ENCODE data around the gene MED13L.

Gene MED13L

GRCh38 chr12:116244474-116245090 lies 32.9 kb downstream of the MED13L start:
- Histone ChIP-seq H2AFZ (ENCODE audit: low read depth, low read length) (no peak overlapping the region), H3K4me2 (ENCODE audit: insufficient read depth, low read length) (no peak overlapping the region), H3K79me2 (ENCODE audit: insufficient read depth, low read length) (peaks cover 99% of the 10 kb centered on the region), H3K4me1 (ENCODE audit: insufficient read depth, low read length) (peaks cover 23% of the 10 kb centered on the region), H4K20me1 (ENCODE audit: insufficient read depth, low read length) (peaks cover 82% of the 10 kb centered on the region), H3K27me3 (ENCODE audit: insufficient read depth, low read length, poor library complexity) (no peaks in the 10 kb centered on the region), H3K9me3 (ENCODE audit: insufficient read depth, low read length, severe bottlenecking) (no peaks in the 10 kb centered on the region), H3K27ac (ENCODE audit: low read length) (no peak overlapping the region), H3K4me3 (ENCODE audit: low read depth in 1 of 2, low read length in 2 of 2) (no peak overlapping the region), H3K36me3 (ENCODE audit: insufficient read depth, low read length) (no peaks in the 10 kb centered on the region), H3K9ac (ENCODE audit: low read depth, low read length) (no peak overlapping the region)
- ATAC-seq (ENCODE audit: insufficient read depth, low read depth) (no peak), DNase-seq (no peak)
- TF ChIP-seq CTCF (IDR thresholded peaks at IDR 0.05; ENCODE audit: borderline replicate concordance, extremely low read depth, low read length, poor library complexity, severe bottlenecking) (no peak), EZH2 (IDR thresholded peaks at IDR 0.05; ENCODE audit: borderline replicate concordance, low read depth, low read length, severe bottlenecking) (no peak)

- Histone ChIP-seq H3K79me2 (ENCODE audit: insufficient read depth, low read length) (peaks cover 99% of the 10 kb centered on the region), H3K27me3 (ENCODE audit: insufficient read depth, low read length, poor library complexity) (no peaks in the 10 kb centered on the region), H3K9ac (ENCODE audit: low read depth, low read length) (no peak overlapping the region), H3K9me3 (ENCODE audit: insufficient read depth, low read length, severe bottlenecking) (no peaks in the 10 kb centered on the region), H3K4me3 (ENCODE audit: low read depth in 1 of 2, low read length in 2 of 2) (no peak overlapping the region), H3K4me2 (ENCODE audit: insufficient read depth, low read length) (no peak overlapping the region), H3K4me1 (ENCODE audit: insufficient read depth, low read length) (peaks cover 25% of the 10 kb centered on the region), H2AFZ (ENCODE audit: low read depth, low read length) (no peak overlapping the region), H3K27ac (ENCODE audit: low read length) (peak overlapping the region; percentile 41; the same call in 1 of the 2 replicates), H4K20me1 (ENCODE audit: insufficient read depth, low read length) (peaks cover 84% of the 10 kb centered on the region), H3K36me3 (ENCODE audit: insufficient read depth, low read length) (no peaks in the 10 kb centered on the region)
- DNase-seq (no peak), ATAC-seq (ENCODE audit: insufficient read depth, low read depth) (peak; percentile 44; the same call in 1 of the 3 replicates)
- TF ChIP-seq CTCF (IDR thresholded peaks at IDR 0.05; ENCODE audit: borderline replicate concordance, extremely low read depth, low read length, poor library complexity, severe bottlenecking) (no peak), EZH2 (IDR thresholded peaks at IDR 0.05; ENCODE audit: borderline replicate concordance, low read depth, low read length, severe bottlenecking) (no peak)
Measured at GRCh38 chr12:116244001-116244400, 33.5 kb downstream of the MED13L start.

- peaks cover 33% of the 10 kb centered on the region for H3K4me1 ChIP-seq (ENCODE audit: insufficient read depth, low read length)
- peaks cover 99% of the 10 kb centered on the region for H3K79me2 ChIP-seq (ENCODE audit: insufficient read depth, low read length)
- no peaks in the 10 kb centered on the region for H3K27me3 ChIP-seq (ENCODE audit: insufficient read depth, low read length, poor library complexity)
- no peak overlapping the region for H3K9ac ChIP-seq (ENCODE audit: low read depth, low read length)
- no peak overlapping the region for H2AFZ ChIP-seq (ENCODE audit: low read depth, low read length)
- H4K20me1 ChIP-seq (ENCODE audit: insufficient read depth, low read length): peaks cover 76% of the 10 kb centered on the region
- no peak for ATAC-seq (ENCODE audit: insufficient read depth, low read depth)
- H3K4me3 ChIP-seq (ENCODE audit: low read depth in 1 of 2, low read length in 2 of 2): no peak overlapping the region
- TF ChIP-seq CTCF (IDR thresholded peaks at IDR 0.05; ENCODE audit: borderline replicate concordance, extremely low read depth, low read length, poor library complexity, severe bottlenecking) (no peak), EZH2 (IDR thresholded peaks at IDR 0.05; ENCODE audit: borderline replicate concordance, low read depth, low read length, severe bottlenecking) (no peak)
- H3K9me3 ChIP-seq (ENCODE audit: insufficient read depth, low read length, severe bottlenecking): no peaks in the 10 kb centered on the region
- no peak for DNase-seq
- no peak overlapping the region for H3K27ac ChIP-seq (ENCODE audit: low read length)
- H3K36me3 ChIP-seq (ENCODE audit: insufficient read depth, low read length): no peaks in the 10 kb centered on the region
- H3K4me2 ChIP-seq (ENCODE audit: insufficient read depth, low read length): no peak overlapping the region
Measured at GRCh38 chr12:116242740-116243139, 34.8 kb downstream of the MED13L start.

All from DND-41 (cell line).